K562 (cell line): Measurements from ENCODE around the gene RASGRP4. TPM values are rescaled to one million over a fixed set of nuclear protein-coding genes. Genes with fewer than 3 reads are reported as not detected.

Experiments
- CCNT2 ChIP-seq: IDR thresholded peaks from 2 replicates; pipeline ENCODE4 v1.6.1; 2011; ENCODE audit warnings: borderline replicate concordance, low read depth, mild to moderate bottlenecking, moderate library complexity, mixed read lengths, low read length; ENCODE audit not compliant: insufficient read length; ENCODE audit errors: extremely low read depth
- CSDE1 ChIP-seq, 2 experiments: fragments of 450-650 bp; IDR thresholded peaks; 2 replicates each; pipeline ENCODE4 v1.6.1; 2016; ENCODE audit warnings: mild to moderate bottlenecking in 1 of 2
- GATA2 ChIP-seq: sonication (generic); formaldehyde crosslinking; IDR thresholded peaks from 2 replicates; pipeline ENCODE4 v1.4.0; 2020; ENCODE audit warnings: mild to moderate bottlenecking, missing genetic modification reagents
- GATAD2A ChIP-seq: fragments of 450-650 bp; IDR thresholded peaks from 2 replicates; pipeline ENCODE4 v1.6.1; 2017
- HNRNPK ChIP-seq: fragments of 200-400 bp; formaldehyde crosslinking; IDR thresholded peaks from one replicate; pipeline ENCODE4 v1.6.1; 2018; ENCODE audit warnings: mild to moderate bottlenecking, low read depth, low read length; ENCODE audit not compliant: poor library complexity, severe bottlenecking
- HNRNPL ChIP-seq: fragments of 200-400 bp; formaldehyde crosslinking; IDR thresholded peaks from 2 replicates; pipeline ENCODE4 v1.6.1; 2017; ENCODE audit warnings: low read depth, mild to moderate bottlenecking, low read length
- KLF6 ChIP-seq: fragments of 250-450 bp; sonication (Bioruptor Pico); IDR thresholded peaks from 2 replicates; pipeline ENCODE4 v1.4.0; 2020; ENCODE audit warnings: mild to moderate bottlenecking, moderate library complexity, borderline replicate concordance
- LEF1 ChIP-seq: fragments of 450-650 bp; IDR thresholded peaks from 2 replicates; pipeline ENCODE4 v1.6.1; 2016; ENCODE audit warnings: mild to moderate bottlenecking
- MTF1 ChIP-seq: fragments of 250-450 bp; sonication (Bioruptor Pico); IDR thresholded peaks from 2 replicates; pipeline ENCODE4 v1.9.0; 2021; ENCODE audit warnings: moderate library complexity, mild to moderate bottlenecking, inconsistent platforms, borderline replicate concordance
- NCOA6 ChIP-seq: fragments of 450-650 bp; IDR thresholded peaks from 2 replicates; pipeline ENCODE4 v1.6.1; 2017; ENCODE audit warnings: mild to moderate bottlenecking
- POLR2G ChIP-seq: fragments of 200-400 bp; formaldehyde crosslinking; IDR thresholded peaks from 2 replicates; pipeline ENCODE4 v1.6.1; 2017; ENCODE audit warnings: low read depth, mild to moderate bottlenecking, antibody characterized with exemption, low read length, moderate library complexity
- POLR2H ChIP-seq: IDR thresholded peaks from 2 replicates; pipeline ENCODE4 v1.6.1; 2016; ENCODE audit warnings: missing genetic modification characterization, low read depth, mild to moderate bottlenecking, control low read depth, missing compliant biosample characterization, moderate library complexity
- RBM34 ChIP-seq: fragments of 200-400 bp; formaldehyde crosslinking; IDR thresholded peaks from 2 replicates; pipeline ENCODE4 v1.6.1; 2018; ENCODE audit warnings: low read length, borderline replicate concordance; ENCODE audit not compliant: insufficient read depth
- SMARCE1 ChIP-seq: fragments of 450-650 bp; IDR thresholded peaks from 2 replicates; pipeline ENCODE4 v1.7.1; 2016; ENCODE audit warnings: mild to moderate bottlenecking
- STAT5A ChIP-seq: IDR thresholded peaks from 2 replicates; pipeline ENCODE4 v1.6.1; 2012; ENCODE audit warnings: low read length, inconsistent platforms, borderline replicate concordance
- WHSC1 ChIP-seq: IDR thresholded peaks from one replicate; pipeline ENCODE4 v1.6.1; 2012; ENCODE audit warnings: low read length, control low read depth, inconsistent platforms
- XRCC5 ChIP-seq: fragments of 200-400 bp; formaldehyde crosslinking; IDR thresholded peaks from 2 replicates; pipeline ENCODE4 v1.6.1; 2017; ENCODE audit warnings: low read depth, mild to moderate bottlenecking, low read length
- ZNF407 ChIP-seq: fragments of 450-650 bp; IDR thresholded peaks from 2 replicates; pipeline ENCODE4 v1.6.1; 2016; ENCODE audit warnings: low read depth
- ZNF740 ChIP-seq, 3 experiments: fragments of 200-800 bp in 1 of 3; sonication (Bioruptor generic) in 1 of 3; sonication (generic) in 1 of 3; formaldehyde crosslinking in 1 of 3; IDR thresholded peaks; 2 replicates each; pipeline versions ENCODE4 v1.6.1 to v1.8.0; 2016 to 2022; ENCODE audit warnings: mild to moderate bottlenecking in 2 of 3, missing compliant biosample characterization in 2 of 3, missing genetic modification characterization in 2 of 3, missing genetic modification reagents in 1 of 3
- polyA plus RNA-seq, 8 experiments: library from polyadenylated mRNA; depleted of rRNA in 4 of 8; stranded (reverse) in 5 of 8; unstranded in 3 of 8; fragments of >200 nt; fragmentation: Nextera tagmentation in 2 of 8; fragmentation: Illumina TruSeq in 1 of 8; extraction: Ambion mirVana in 2 of 8; extraction: Trizol in 1 of 8; gene quantifications; 2 replicates each; pipeline versions ENCODE4 v1.2.1 to v1.2.3, GENCODE V29; 2011 to 2014; ENCODE audit warnings: inconsistent platforms in 1 of 8, missing spikeins in 1 of 8
- total RNA-seq, 7 experiments: library from RNA; depleted of rRNA in 6 of 7; stranded (reverse); fragments of >200 nt in 6 of 7; fragmentation: Illumina TruSeq in 2 of 7; extraction: Trizol in 2 of 7; gene quantifications; 2 replicates each; pipeline versions ENCODE4 v1.2.1 to v1.2.3, GENCODE V29; 2011 to 2021; ENCODE audit warnings: low replicate concordance in 1 of 7
- TF ChIP-seq, protein P1 (sequence below): fragments of 450-650 bp; IDR thresholded peaks from 2 replicates; pipeline ENCODE4 v1.6.1; 2016

The RASGRP4 gene
- total and polyA plus RNA-seq, 9 of the 15 experiments (the other 6 are each of a cell fraction or from before 2014, with no cell fraction given) = 0.39 to 4.6 (median 3.8) TPM

- TF ChIP-seq MTF1 (CRISPR knock-in tag) (no peak), STAT5A (peak; percentile 79), NCOA6 (no peak), KLF6 (CRISPR knock-in tag) (no peak), GATAD2A (0 out of 2 replicates have a peak, but pooled peaks have one; percentile 41), POLR2G (peak; percentile 69), LEF1 (peak; percentile 82), ZNF407 (no peak), HNRNPL (no peak), POLR2H (tag) (no peak), XRCC5 (no peak), SMARCE1 (peak; percentile 77), ZNF740 (CRISPR knock-in tag; IDR thresholded peaks at IDR 0.05) (no peak), ZNF740 (tag; IDR thresholded peaks at IDR 0.05) (0 out of 4 replicates have a peak, but pooled peaks of 1 of the 2 experiments have one; percentile 27), CCNT2 (peak; percentile 57), GATA2 (CRISPR knock-in tag) (peak; percentile 86), WHSC1 (no peak), RBM34 (no peak), CSDE1 (IDR thresholded peaks at IDR 0.05) (no peak), HNRNPK (no peak)
- TF ChIP-seq, protein P1, sequence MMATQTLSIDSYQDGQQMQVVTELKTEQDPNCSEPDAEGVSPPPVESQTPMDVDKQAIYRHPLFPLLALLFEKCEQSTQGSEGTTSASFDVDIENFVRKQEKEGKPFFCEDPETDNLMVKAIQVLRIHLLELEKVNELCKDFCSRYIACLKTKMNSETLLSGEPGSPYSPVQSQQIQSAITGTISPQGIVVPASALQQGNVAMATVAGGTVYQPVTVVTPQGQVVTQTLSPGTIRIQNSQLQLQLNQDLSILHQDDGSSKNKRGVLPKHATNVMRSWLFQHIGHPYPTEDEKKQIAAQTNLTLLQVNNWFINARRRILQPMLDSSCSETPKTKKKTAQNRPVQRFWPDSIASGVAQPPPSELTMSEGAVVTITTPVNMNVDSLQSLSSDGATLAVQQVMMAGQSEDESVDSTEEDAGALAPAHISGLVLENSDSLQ = peak; percentile 86
Observed at GRCh38 chr19:38412961-38413360, 13.1 kb downstream of the RASGRP4 start (continued).
